NT2/D1 (cell line): ENCODE data around the gene CD276.

Experiments used
- SUZ12 ChIP-seq: IDR thresholded peaks from 2 replicates; pipeline ENCODE4 v1.6.1; 2011; ENCODE audit not compliant: insufficient read length, insufficient read depth; ENCODE audit errors: extremely low read depth
- YY1 ChIP-seq: IDR thresholded peaks from 2 replicates; pipeline ENCODE4 v1.6.1; 2011; ENCODE audit not compliant: insufficient read length, insufficient read depth
- ZNF274 ChIP-seq: IDR thresholded peaks from 2 replicates; pipeline ENCODE4 v1.6.1; 2011; ENCODE audit warnings: mild to moderate bottlenecking, low read depth, low read length

DNA sequence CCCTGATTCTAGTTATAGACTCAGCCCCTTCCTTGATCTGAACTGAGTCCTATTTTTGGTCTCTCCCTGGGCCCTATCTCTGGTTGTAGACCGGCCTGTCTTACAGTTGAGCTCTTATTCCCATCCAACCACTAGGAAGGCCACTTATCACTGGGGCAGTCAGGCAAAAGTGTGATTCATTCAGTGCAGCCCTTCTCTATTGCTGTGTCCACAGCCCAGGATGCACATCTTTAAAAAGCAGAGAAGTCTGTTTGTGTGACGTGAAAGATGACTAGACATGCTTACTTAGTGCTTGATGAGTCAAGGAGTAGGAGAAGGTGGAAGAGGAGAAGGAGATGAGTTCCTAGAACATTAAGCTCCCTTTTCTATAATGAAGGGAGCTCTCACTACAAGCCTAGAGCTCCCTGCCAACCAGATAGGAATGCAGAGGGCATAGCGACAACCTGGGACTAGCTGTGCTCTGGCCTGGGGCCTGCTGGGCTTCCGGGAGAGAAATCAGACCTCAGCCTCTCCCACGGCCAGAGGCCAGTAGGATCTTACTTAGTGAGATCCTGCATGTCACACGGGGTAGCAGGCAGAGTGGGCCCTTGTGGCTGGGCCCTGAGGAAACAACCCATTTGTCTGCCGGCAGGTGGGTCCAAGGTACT is 43.3 kb downstream of the CD276 start:
- no peak for TF ChIP-seq ZNF274
- TF ChIP-seq YY1: no peak
- TF ChIP-seq SUZ12: no peak
